Keratinocyte (primary cell): ENCODE results near the gene EMILIN1.

ENCODE experiments used
- EZH2 ChIP-seq: IDR thresholded peaks from one replicate; pipeline ENCODE4 v1.6.1; 2012; ENCODE audit warnings: inconsistent platforms, mild to moderate bottlenecking, low read length, moderate library complexity
- TF ChIP-seq, protein P1 (sequence below), 3 experiments: IDR thresholded peaks in 1 of 3; conservative IDR thresholded peaks in 1 of 3; optimal IDR thresholded peaks in 1 of 3; 2 replicates in 2 of 3; 3 replicates in 1 of 3; pipeline versions ENCODE3 to v1.5.1; 2011; ENCODE audit warnings: low read length in 3 of 3, mild to moderate bottlenecking in 3 of 3, moderate library complexity in 2 of 3, control low read depth in 1 of 3, inconsistent platforms in 1 of 3; ENCODE audit not compliant: insufficient read depth in 2 of 3; ENCODE audit errors: extremely low read depth in 1 of 3

- TF ChIP-seq, protein P1, sequence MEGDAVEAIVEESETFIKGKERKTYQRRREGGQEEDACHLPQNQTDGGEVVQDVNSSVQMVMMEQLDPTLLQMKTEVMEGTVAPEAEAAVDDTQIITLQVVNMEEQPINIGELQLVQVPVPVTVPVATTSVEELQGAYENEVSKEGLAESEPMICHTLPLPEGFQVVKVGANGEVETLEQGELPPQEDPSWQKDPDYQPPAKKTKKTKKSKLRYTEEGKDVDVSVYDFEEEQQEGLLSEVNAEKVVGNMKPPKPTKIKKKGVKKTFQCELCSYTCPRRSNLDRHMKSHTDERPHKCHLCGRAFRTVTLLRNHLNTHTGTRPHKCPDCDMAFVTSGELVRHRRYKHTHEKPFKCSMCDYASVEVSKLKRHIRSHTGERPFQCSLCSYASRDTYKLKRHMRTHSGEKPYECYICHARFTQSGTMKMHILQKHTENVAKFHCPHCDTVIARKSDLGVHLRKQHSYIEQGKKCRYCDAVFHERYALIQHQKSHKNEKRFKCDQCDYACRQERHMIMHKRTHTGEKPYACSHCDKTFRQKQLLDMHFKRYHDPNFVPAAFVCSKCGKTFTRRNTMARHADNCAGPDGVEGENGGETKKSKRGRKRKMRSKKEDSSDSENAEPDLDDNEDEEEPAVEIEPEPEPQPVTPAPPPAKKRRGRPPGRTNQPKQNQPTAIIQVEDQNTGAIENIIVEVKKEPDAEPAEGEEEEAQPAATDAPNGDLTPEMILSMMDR (optimal IDR thresholded peaks at IDR 0.05 in 1 of 3, IDR thresholded peaks at IDR 0.05 in 1 of 3, conservative IDR thresholded peaks at IDR 0.05 in 1 of 3; ENCODE audit: extremely low read depth in 1 of 3, insufficient read depth in 2 of 3, low read length in 3 of 3), result no peak
- no peak for TF ChIP-seq EZH2
Measured at GRCh38 chr2:27069436-27069835, 9.0 kb upstream of the EMILIN1 start.
